ENCODE results near the gene OLFML1. TPM values are rescaled to one million over a fixed set of nuclear protein-coding genes. Genes with fewer than 3 reads are reported as not detected.
A peak's percentile ranks its signal among the peaks of the same experiment; 100 is the strongest.

The OLFML1 gene
- not detected in 2 replicates for total RNA-seq (2014; rRNA removed)
- percentile 3 among the genes with signal in this experiment for Bru-seq, nascent RNA
- BruChase-seq, experiment 1, labeled RNA remaining after a 6-hour chase: percentile 11 among the genes with signal in this experiment
- BruChase-seq, experiment 2, labeled RNA remaining after a 2-hour chase: percentile 13 among the genes with signal in this experiment
- long read RNA-seq: 0 reads

- CTCF ChIA-PET: no interaction called here
- BruUV-seq (replicated peaks): no TSS peak
Measured at GRCh38 chr11:7485186-7486097, at the start of gene OLFML1. Gene OLFML1 (plus strand): TSS chr11:7485506. CDS start chr11:7485876, 370 bp downstream.

GRCh38 chr11:7436146-7436545 is 49.2 kb upstream of the OLFML1 start:
- Histone ChIP-seq H3K27me3 (ENCODE audit: low read length) (no peaks in the 10 kb centered on the region), H3K36me3 (ENCODE audit: low read depth, low read length) (no peaks in the 10 kb centered on the region), H3K4me1 (ENCODE audit: insufficient read depth, low read length) (no peaks in the 10 kb centered on the region), H3K9me3 (ENCODE audit: low read length) (no peaks in the 10 kb centered on the region), H2AFZ (ENCODE audit: low read length) (no peak overlapping the region), H3F3A (ENCODE audit: low read length, unreplicated experiment) (no peaks in the 10 kb centered on the region), H3K4me3 (ENCODE audit: low read length) (no peak overlapping the region), H3K9me2 (replicated peaks; ENCODE audit: low read length) (no peaks in the 10 kb centered on the region), H4K20me1 (ENCODE audit: low read length) (no peaks in the 10 kb centered on the region), H3K27ac (ENCODE audit: low read length) (no peak overlapping the region), H3K9ac (ENCODE audit: low read length) (no peak overlapping the region), H3K79me2 (ENCODE audit: low read length) (no peaks in the 10 kb centered on the region), H3K4me2 (ENCODE audit: low read length) (no peak overlapping the region)
- BruUV-seq (replicated peaks): no TSS peak
- intact Hi-C loops (cut with micrococcal nuclease): no loop called here
- no peak for DNase-seq
- TF ChIP-seq CTCF (conservative IDR thresholded peaks at IDR 0.05; ENCODE audit: low read depth, low read length): no peak
- no peak for TF ChIP-seq EZH2phosphoT487 (IDR thresholded peaks at IDR 0.05; ENCODE audit: borderline replicate concordance, low read length)
- no peak for TF ChIP-seq EZH2 (IDR thresholded peaks at IDR 0.05; ENCODE audit: low read length, unreplicated experiment)
- POLR2A ChIA-PET (ENCODE audit: unreplicated experiment): no interaction called here
- CTCF ChIA-PET: no interaction called here
- ATAC-seq: no peak

More at GRCh38 chr11:7485186-7486097, at the start of gene OLFML1:
- no peak within 1 kb of the TSS for H3K4me2 ChIP-seq (ENCODE audit: low read length)
- no peak within 1 kb of the TSS for H3K9ac ChIP-seq (ENCODE audit: low read length)
- no peaks in the 10 kb centered on the region for H3K9me2 ChIP-seq (replicated peaks; ENCODE audit: low read length)
- H3K36me3 ChIP-seq (ENCODE audit: low read depth, low read length): no peaks in the 10 kb centered on the region
- TF ChIP-seq EZH2phosphoT487 (IDR thresholded peaks at IDR 0.05; ENCODE audit: borderline replicate concordance, low read length) (no peak), CTCF (conservative IDR thresholded peaks at IDR 0.05; ENCODE audit: low read depth, low read length) (no peak), EZH2 (IDR thresholded peaks at IDR 0.05; ENCODE audit: low read length, unreplicated experiment) (no peak)
- H4K20me1 ChIP-seq (ENCODE audit: low read length): no peaks in the 10 kb centered on the region
- H3K9me3 ChIP-seq (ENCODE audit: low read length): no peaks in the 10 kb centered on the region
- no peak within 1 kb of the TSS for H2AFZ ChIP-seq (ENCODE audit: low read length)
- POLR2A ChIA-PET (ENCODE audit: unreplicated experiment): interaction anchor here (0.6 kb wide), 1 partner anchor 239 kb away, joined by 4 read pairs; no protein-coding TSS in a partner anchor
- H3K79me2 ChIP-seq (ENCODE audit: low read length): no peaks in the 10 kb centered on the region
- H3K27ac ChIP-seq (ENCODE audit: low read length): no peak within 1 kb of the TSS
- no peak for ATAC-seq
- intact Hi-C loops (cut with micrococcal nuclease): no loop called here
- peaks cover 45% of the 10 kb centered on the region for H3K27me3 ChIP-seq (ENCODE audit: low read length)
- no peaks in the 10 kb centered on the region for H3F3A ChIP-seq (ENCODE audit: low read length, unreplicated experiment)
- H3K4me1 ChIP-seq (ENCODE audit: insufficient read depth, low read length): peaks cover 3% of the 10 kb centered on the region; the same call in 1 of the 2 replicates
- no peak for DNase-seq
- H3K4me3 ChIP-seq (ENCODE audit: low read length): no peak within 1 kb of the TSS
